ENCODE data around the gene ASCC3.

Gene ASCC3

DNA sequence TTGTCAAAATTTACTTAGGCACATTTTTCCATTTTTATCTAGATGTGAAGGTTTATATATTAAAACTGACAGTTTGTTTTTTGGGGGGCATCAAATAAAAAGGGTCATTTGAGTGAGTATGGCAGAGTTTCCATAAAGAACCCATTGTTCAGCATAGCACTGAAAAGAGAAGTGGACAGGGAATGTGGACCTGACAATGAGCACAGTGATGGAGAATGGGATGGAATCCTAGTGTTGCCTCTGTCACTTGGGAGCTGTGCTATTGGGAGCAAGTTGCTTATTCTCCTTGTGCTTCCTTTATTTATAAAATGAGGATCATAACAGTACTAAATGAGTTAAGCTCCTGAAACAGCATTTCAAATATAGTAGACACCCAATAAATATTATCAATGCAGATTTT, 285.7 kb downstream of the ASCC3 start:
- Histone ChIP-seq H3K9ac (ENCODE audit: low read length in 2 of 2) (no peak overlapping the region), H3K9me3 (ENCODE audit: control insufficient read depth in 2 of 2, low read length in 2 of 2) (no peaks in the 10 kb centered on the region), H3K36me3 (ENCODE audit: control insufficient read depth in 2 of 2, insufficient read depth in 2 of 2, low read length in 2 of 2) (peaks cover 0 to 3% of the 10 kb centered on the region in 2 donors), H3K27me3 (ENCODE audit: control insufficient read depth in 1 of 2, insufficient read depth in 2 of 2, low read length in 2 of 2) (no peaks in the 10 kb centered on the region), H3K4me3 (ENCODE audit: low read length in 2 of 2) (no peak overlapping the region), H3K4me1 (ENCODE audit: control insufficient read depth, insufficient read depth, low read length) (no peaks in the 10 kb centered on the region), H3K27ac (ENCODE audit: low read length) (no peak overlapping the region)

- Histone ChIP-seq H3K9me3 (ENCODE audit: control insufficient read depth in 2 of 2, low read length in 2 of 2) (no peaks in the 10 kb centered on the region), H3K36me3 (ENCODE audit: control insufficient read depth in 2 of 2, insufficient read depth in 2 of 2, low read length in 2 of 2) (peaks cover 0 to 9% of the 10 kb centered on the region in 2 donors), H3K27me3 (ENCODE audit: control insufficient read depth in 1 of 2, insufficient read depth in 2 of 2, low read length in 2 of 2) (no peaks in the 10 kb centered on the region), H3K4me1 (ENCODE audit: control insufficient read depth, insufficient read depth, low read length) (no peaks in the 10 kb centered on the region), H3K9ac (ENCODE audit: low read length in 2 of 2) (no peak overlapping the region), H3K4me3 (ENCODE audit: low read length in 2 of 2) (no peak overlapping the region), H3K27ac (ENCODE audit: low read length) (no peak overlapping the region)
These were observed 287.6 kb downstream of the ASCC3 start for GRCh38 chr6:100593522-100593921.

- no peak overlapping the region for H3K4me3 ChIP-seq (ENCODE audit: low read length in 2 of 2)
- H3K27ac ChIP-seq (ENCODE audit: low read length) = no peak overlapping the region
- no peaks in the 10 kb centered on the region for H3K27me3 ChIP-seq (ENCODE audit: control insufficient read depth in 1 of 2, insufficient read depth in 2 of 2, low read length in 2 of 2)
- H3K4me1 ChIP-seq (ENCODE audit: control insufficient read depth, insufficient read depth, low read length) = no peaks in the 10 kb centered on the region
- H3K36me3 ChIP-seq (ENCODE audit: control insufficient read depth in 2 of 2, insufficient read depth in 2 of 2, low read length in 2 of 2) = peaks cover 0 to 9% of the 10 kb centered on the region in 2 donors
- H3K9me3 ChIP-seq (ENCODE audit: control insufficient read depth in 2 of 2, low read length in 2 of 2) = no peaks in the 10 kb centered on the region
- no peak overlapping the region for H3K9ac ChIP-seq (ENCODE audit: low read length in 2 of 2)
These were observed 288.2 kb downstream of the ASCC3 start for GRCh38 chr6:100592929-100593328.

- H3K4me3 ChIP-seq (ENCODE audit: low read length in 2 of 2) = no peak overlapping the region
- no peaks in the 10 kb centered on the region for H3K4me1 ChIP-seq (ENCODE audit: control insufficient read depth, insufficient read depth, low read length)
- H3K9ac ChIP-seq (ENCODE audit: low read length in 2 of 2) = no peak overlapping the region
- no peaks in the 10 kb centered on the region for H3K27me3 ChIP-seq (ENCODE audit: control insufficient read depth in 1 of 2, insufficient read depth in 2 of 2, low read length in 2 of 2)
- no peak overlapping the region for H3K27ac ChIP-seq (ENCODE audit: low read length)
- no peaks in the 10 kb centered on the region for H3K9me3 ChIP-seq (ENCODE audit: control insufficient read depth in 2 of 2, low read length in 2 of 2)
- H3K36me3 ChIP-seq (ENCODE audit: control insufficient read depth in 2 of 2, insufficient read depth in 2 of 2, low read length in 2 of 2) = no peaks in the 10 kb centered on the region
These were observed 303.7 kb downstream of the ASCC3 start for GRCh38 chr6:100577425-100577824.

DNA sequence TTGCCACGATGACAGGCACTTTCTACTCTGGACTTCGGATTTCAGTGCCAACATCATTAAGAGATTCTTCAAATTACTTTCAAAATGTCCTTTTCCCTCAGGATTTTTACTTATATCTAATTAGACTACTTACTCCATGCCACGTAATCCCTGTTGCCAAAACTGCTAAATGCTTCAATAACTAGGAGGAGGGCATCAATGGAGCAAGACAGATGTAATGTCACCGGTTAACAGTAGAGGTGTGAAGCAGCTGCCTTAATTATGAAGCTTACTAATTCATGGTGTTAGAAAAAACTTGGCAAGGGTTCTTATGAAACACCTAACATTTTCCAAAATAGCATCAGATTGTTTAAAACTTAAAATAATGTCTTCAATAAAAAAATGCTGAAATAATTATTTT, 305.2 kb downstream of the ASCC3 start:
- Histone ChIP-seq H3K27me3 (ENCODE audit: control insufficient read depth in 1 of 2, insufficient read depth in 2 of 2, low read length in 2 of 2) (no peaks in the 10 kb centered on the region), H3K9me3 (ENCODE audit: control insufficient read depth in 2 of 2, low read length in 2 of 2) (no peaks in the 10 kb centered on the region), H3K4me1 (ENCODE audit: control insufficient read depth, insufficient read depth, low read length) (no peaks in the 10 kb centered on the region), H3K4me3 (ENCODE audit: low read length in 2 of 2) (no peak overlapping the region), H3K27ac (ENCODE audit: low read length) (no peak overlapping the region), H3K9ac (ENCODE audit: low read length in 2 of 2) (no peak overlapping the region), H3K36me3 (ENCODE audit: control insufficient read depth in 2 of 2, insufficient read depth in 2 of 2, low read length in 2 of 2) (peaks cover under 1 to 6% of the 10 kb centered on the region in 2 donors)

- Histone ChIP-seq H3K4me3 (ENCODE audit: low read length in 2 of 2) (no peak overlapping the region), H3K27me3 (ENCODE audit: control insufficient read depth in 1 of 2, insufficient read depth in 2 of 2, low read length in 2 of 2) (no peaks in the 10 kb centered on the region), H3K9me3 (ENCODE audit: control insufficient read depth in 2 of 2, low read length in 2 of 2) (no peaks in the 10 kb centered on the region), H3K9ac (ENCODE audit: low read length in 2 of 2) (no peak overlapping the region), H3K4me1 (ENCODE audit: control insufficient read depth, insufficient read depth, low read length) (no peaks in the 10 kb centered on the region), H3K36me3 (ENCODE audit: control insufficient read depth in 2 of 2, insufficient read depth in 2 of 2, low read length in 2 of 2) (peaks cover 6 to 10% of the 10 kb centered on the region in 2 donors), H3K27ac (ENCODE audit: low read length) (no peak overlapping the region)
These were observed 306.3 kb downstream of the ASCC3 start for GRCh38 chr6:100574836-100575235.

- Histone ChIP-seq H3K9me3 (ENCODE audit: control insufficient read depth in 2 of 2, low read length in 2 of 2) (no peaks in the 10 kb centered on the region), H3K9ac (ENCODE audit: low read length in 2 of 2) (no peak overlapping the region), H3K4me3 (ENCODE audit: low read length in 2 of 2) (no peak overlapping the region), H3K27me3 (ENCODE audit: control insufficient read depth in 1 of 2, insufficient read depth in 2 of 2, low read length in 2 of 2) (no peaks in the 10 kb centered on the region), H3K27ac (ENCODE audit: low read length) (no peak overlapping the region), H3K36me3 (ENCODE audit: control insufficient read depth in 2 of 2, insufficient read depth in 2 of 2, low read length in 2 of 2) (peaks cover 6 to 10% of the 10 kb centered on the region in 2 donors), H3K4me1 (ENCODE audit: control insufficient read depth, insufficient read depth, low read length) (no peaks in the 10 kb centered on the region)
These were observed 308.0 kb downstream of the ASCC3 start for GRCh38 chr6:100573166-100573565.

DNA sequence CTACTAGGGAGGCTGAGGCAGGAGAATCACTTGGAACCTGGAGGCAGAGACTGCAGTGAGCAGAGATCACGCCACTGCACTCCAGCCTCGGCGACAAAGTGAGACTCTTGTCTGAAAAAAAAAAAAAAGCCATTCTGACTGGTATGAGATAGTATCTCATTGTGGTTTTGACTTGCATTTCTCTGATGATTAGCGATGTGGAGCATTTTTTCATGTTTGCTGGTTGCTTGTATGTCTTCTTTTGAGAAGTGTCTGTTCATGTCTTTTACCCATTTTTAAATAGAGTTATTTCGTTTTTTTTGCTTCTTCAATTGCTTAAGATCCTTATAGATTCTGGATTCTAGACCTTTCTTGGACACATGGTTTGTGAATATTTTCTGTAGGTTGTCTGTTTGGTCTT, 312.9 kb downstream of the ASCC3 start:
- Histone ChIP-seq H3K36me3 (ENCODE audit: control insufficient read depth in 2 of 2, insufficient read depth in 2 of 2, low read length in 2 of 2) (peaks cover 6 to 10% of the 10 kb centered on the region in 2 donors), H3K9me3 (ENCODE audit: control insufficient read depth in 2 of 2, low read length in 2 of 2) (no peaks in the 10 kb centered on the region), H3K27ac (ENCODE audit: low read length) (no peak overlapping the region), H3K4me1 (ENCODE audit: control insufficient read depth, insufficient read depth, low read length) (no peaks in the 10 kb centered on the region), H3K27me3 (ENCODE audit: control insufficient read depth in 1 of 2, insufficient read depth in 2 of 2, low read length in 2 of 2) (no peaks in the 10 kb centered on the region), H3K4me3 (ENCODE audit: low read length in 2 of 2) (no peak overlapping the region), H3K9ac (ENCODE audit: low read length in 2 of 2) (no peak overlapping the region)

- no peak overlapping the region for H3K9ac ChIP-seq (ENCODE audit: low read length in 2 of 2)
- H3K27me3 ChIP-seq (ENCODE audit: control insufficient read depth in 1 of 2, insufficient read depth in 2 of 2, low read length in 2 of 2) = no peaks in the 10 kb centered on the region
- no peak overlapping the region for H3K27ac ChIP-seq (ENCODE audit: low read length)
- H3K9me3 ChIP-seq (ENCODE audit: control insufficient read depth in 2 of 2, low read length in 2 of 2) = no peaks in the 10 kb centered on the region
- peaks cover 5 to 6% of the 10 kb centered on the region in 2 donors for H3K36me3 ChIP-seq (ENCODE audit: control insufficient read depth in 2 of 2, insufficient read depth in 2 of 2, low read length in 2 of 2)
- H3K4me3 ChIP-seq (ENCODE audit: low read length in 2 of 2) = no peak overlapping the region
- H3K4me1 ChIP-seq (ENCODE audit: control insufficient read depth, insufficient read depth, low read length) = no peaks in the 10 kb centered on the region
These were observed 314.6 kb downstream of the ASCC3 start for GRCh38 chr6:100566563-100566962.

DNA sequence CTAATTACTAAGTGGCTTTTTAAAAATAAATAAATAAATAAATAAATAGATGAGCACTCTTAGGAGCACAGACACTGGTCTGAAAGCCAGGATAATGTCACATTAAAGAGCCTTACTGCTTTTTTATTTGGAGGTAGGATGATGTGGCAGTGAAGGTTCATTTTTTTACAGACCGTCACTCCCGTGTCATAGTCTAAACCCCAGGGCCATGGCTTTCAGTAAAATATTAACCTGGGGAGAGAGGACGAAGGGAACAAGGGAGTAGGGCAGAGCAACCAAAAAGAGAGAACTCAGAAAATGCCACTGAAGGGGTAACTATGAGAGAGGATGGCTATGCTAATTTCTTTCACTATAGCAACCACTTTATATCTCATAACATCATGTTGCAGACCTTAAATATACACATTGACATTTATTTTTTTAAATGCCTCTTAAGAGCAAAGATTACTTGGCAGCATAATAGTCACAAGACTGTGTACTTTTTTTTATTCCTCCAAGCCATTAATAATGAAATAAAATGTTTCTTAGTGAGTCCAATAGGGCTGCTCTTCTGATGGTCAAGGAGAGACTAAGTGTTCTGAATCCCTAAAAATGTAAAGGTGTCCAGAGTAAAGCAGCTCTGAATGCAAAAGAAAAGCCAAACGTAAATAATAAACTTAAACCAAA, 315.6 kb downstream of the ASCC3 start:
- no peaks in the 10 kb centered on the region for H3K4me1 ChIP-seq (ENCODE audit: control insufficient read depth, insufficient read depth, low read length)
- no peaks in the 10 kb centered on the region for H3K27me3 ChIP-seq (ENCODE audit: control insufficient read depth in 1 of 2, insufficient read depth in 2 of 2, low read length in 2 of 2)
- H3K27ac ChIP-seq (ENCODE audit: low read length) = no peak overlapping the region
- peaks cover under 1 to 3% of the 10 kb centered on the region in 2 donors for H3K36me3 ChIP-seq (ENCODE audit: control insufficient read depth in 2 of 2, insufficient read depth in 2 of 2, low read length in 2 of 2)
- no peak overlapping the region for H3K9ac ChIP-seq (ENCODE audit: low read length in 2 of 2)
- no peak overlapping the region for H3K4me3 ChIP-seq (ENCODE audit: low read length in 2 of 2)
- no peaks in the 10 kb centered on the region for H3K9me3 ChIP-seq (ENCODE audit: control insufficient read depth in 2 of 2, low read length in 2 of 2)

DNA sequence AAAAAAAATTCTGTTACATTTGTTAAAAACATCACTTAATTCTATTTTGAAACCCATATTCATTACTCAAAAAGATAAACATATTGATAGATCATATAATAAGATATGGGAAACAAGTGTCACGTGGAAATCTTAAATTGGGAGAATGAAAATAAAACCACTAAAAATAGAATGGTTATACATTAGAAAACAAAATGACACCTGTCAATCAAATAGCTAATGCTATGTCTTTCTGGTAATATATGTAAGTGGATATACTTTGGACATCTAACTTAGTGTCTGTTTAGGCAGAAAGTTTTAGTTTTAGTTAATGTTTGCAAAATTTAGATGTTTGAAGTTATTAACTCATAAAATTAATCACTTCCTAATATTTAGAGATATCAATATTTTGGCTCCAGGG, 321.3 kb downstream of the ASCC3 start:
- H3K4me3 ChIP-seq (ENCODE audit: low read length in 2 of 2) = no peak overlapping the region
- no peak overlapping the region for H3K27ac ChIP-seq (ENCODE audit: low read length)
- H3K9me3 ChIP-seq (ENCODE audit: control insufficient read depth in 2 of 2, low read length in 2 of 2) = no peaks in the 10 kb centered on the region
- no peak overlapping the region for H3K9ac ChIP-seq (ENCODE audit: low read length in 2 of 2)
- no peaks in the 10 kb centered on the region for H3K36me3 ChIP-seq (ENCODE audit: control insufficient read depth in 2 of 2, insufficient read depth in 2 of 2, low read length in 2 of 2)
- H3K4me1 ChIP-seq (ENCODE audit: control insufficient read depth, insufficient read depth, low read length) = no peaks in the 10 kb centered on the region
- H3K27me3 ChIP-seq (ENCODE audit: control insufficient read depth in 1 of 2, insufficient read depth in 2 of 2, low read length in 2 of 2) = no peaks in the 10 kb centered on the region

Measured in stomach smooth muscle (tissue), 2 donors.